Measurements from ENCODE around the gene RAB33A. TPM values are rescaled to one million over a fixed set of nuclear protein-coding genes. Genes with fewer than 3 reads are reported as not detected.

Gene RAB33A
- total RNA-seq, 2 experiments from 2014 or later, result 0.68 to 0.92 TPM

DNA sequence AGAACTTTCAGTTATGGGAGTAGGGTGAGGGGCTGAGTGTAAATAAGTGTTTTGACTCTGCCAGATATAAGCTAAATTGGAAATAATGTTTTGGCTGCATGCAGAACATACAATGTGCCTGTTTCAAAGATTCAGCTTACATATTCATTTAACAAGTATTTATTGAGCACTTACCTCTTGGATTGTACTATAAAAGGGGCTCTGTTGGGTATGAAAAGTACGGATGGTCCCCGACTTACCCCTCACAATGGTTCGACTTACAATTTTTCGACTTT is 5.3 kb upstream of the RAB33A start:
- peaks cover 4% of the 10 kb centered on the region; the same call in 1 of the 2 replicates for H4K20me1 ChIP-seq (ENCODE audit: insufficient read depth, low read length)
- POLR2A ChIA-PET, result interaction anchor here (0.7 to 1.2 kb wide), 2 partner anchors 82 to 99 kb away, joined by 3 to 4 read pairs; no protein-coding TSS in a partner anchor
- intact Hi-C loops (cut with micrococcal nuclease; ENCODE audit: unreplicated experiment), result loop anchor here (1.0 to 2.0 kb wide), 2 partner anchors 56 to 84 kb away; partner anchors contain the start of gene ELF4
- peak overlapping the region; percentile 87 for H3K27ac ChIP-seq (ENCODE audit: low read depth, low read length, poor library complexity, severe bottlenecking)
- H3K79me2 ChIP-seq (ENCODE audit: insufficient read depth, low read depth, low read length), result peaks cover 28% of the 10 kb centered on the region
- H3K4me2 ChIP-seq (ENCODE audit: low read length), result peak overlapping the region; percentile 95
- no peaks in the 10 kb centered on the region for H3K9me3 ChIP-seq (ENCODE audit: low read length)
- H2AFZ ChIP-seq (ENCODE audit: low read length), result peak overlapping the region; percentile 55; the same call in 1 of the 2 replicates
- TF ChIP-seq EZH2phosphoT487 (IDR thresholded peaks at IDR 0.05; ENCODE audit: borderline replicate concordance, low read depth, low read length) (no peak), CTCF (conservative IDR thresholded peaks at IDR 0.05; ENCODE audit: low read length) (no peak)
- H3K4me3 ChIP-seq (ENCODE audit: low read depth, low read length, poor library complexity, severe bottlenecking), result peak overlapping the region; percentile 77
- peaks cover 8% of the 10 kb centered on the region; the same call in 1 of the 2 replicates for H3K36me3 ChIP-seq (ENCODE audit: insufficient read depth, low read length)
- no peak for DNase-seq (ENCODE audit: low spot score)
- H3K9me2 ChIP-seq (ENCODE audit: insufficient read depth, low read length), result no peaks in the 10 kb centered on the region
- peaks cover 33% of the 10 kb centered on the region for H3K4me1 ChIP-seq (ENCODE audit: insufficient read depth, low read length, poor library complexity, severe bottlenecking)
- CTCF ChIA-PET (ENCODE audit: unreplicated experiment), result no interaction called here
- BruUV-seq (replicated peaks), result TSS peak; percentile 92

GRCh38 chrX:130167040-130167439 is 4.7 kb upstream of the RAB33A start:
- ChIA-PET CTCF (ENCODE audit: unreplicated experiment) (no interaction called here), POLR2A (interaction anchor here (0.6 kb wide), 1 partner anchor 20 kb away, joined by 4 read pairs; no protein-coding TSS in a partner anchor)
- no peaks in the 10 kb centered on the region for H3K9me3 ChIP-seq (ENCODE audit: low read length)
- H3K4me3 ChIP-seq (ENCODE audit: low read depth, low read length, poor library complexity, severe bottlenecking), result peak overlapping the region; percentile 77
- BruUV-seq (replicated peaks), result no TSS peak
- H3K4me2 ChIP-seq (ENCODE audit: low read length), result peak overlapping the region; percentile 95
- H2AFZ ChIP-seq (ENCODE audit: low read length), result peak overlapping the region; percentile 28; the same call in 1 of the 2 replicates
- H3K9me2 ChIP-seq (ENCODE audit: insufficient read depth, low read length), result no peaks in the 10 kb centered on the region
- H3K79me2 ChIP-seq (ENCODE audit: insufficient read depth, low read depth, low read length), result peaks cover 23% of the 10 kb centered on the region
- intact Hi-C loops (cut with micrococcal nuclease; ENCODE audit: unreplicated experiment), result loop anchor here (2.0 kb wide), 1 partner anchor 84 kb away; no protein-coding TSS in a partner anchor
- H3K27ac ChIP-seq (ENCODE audit: low read depth, low read length, poor library complexity, severe bottlenecking), result peak overlapping the region; percentile 87
- no peak for DNase-seq (ENCODE audit: low spot score)
- peaks cover 4% of the 10 kb centered on the region; the same call in 1 of the 2 replicates for H4K20me1 ChIP-seq (ENCODE audit: insufficient read depth, low read length)
- TF ChIP-seq CTCF (conservative IDR thresholded peaks at IDR 0.05; ENCODE audit: low read length), result no peak
- TF ChIP-seq EZH2phosphoT487 (IDR thresholded peaks at IDR 0.05; ENCODE audit: borderline replicate concordance, low read depth, low read length), result no peak
- peaks cover 8% of the 10 kb centered on the region; the same call in 1 of the 2 replicates for H3K36me3 ChIP-seq (ENCODE audit: insufficient read depth, low read length)
- H3K4me1 ChIP-seq (ENCODE audit: insufficient read depth, low read length, poor library complexity, severe bottlenecking), result peaks cover 39% of the 10 kb centered on the region

- peak overlapping the region; percentile 85 for H2AFZ ChIP-seq (ENCODE audit: low read length)
- peaks cover 56% of the 10 kb centered on the region for H3K4me1 ChIP-seq (ENCODE audit: insufficient read depth, low read length, poor library complexity, severe bottlenecking)
- no peaks in the 10 kb centered on the region for H3K79me2 ChIP-seq (ENCODE audit: insufficient read depth, low read depth, low read length)
- intact Hi-C loops (cut with micrococcal nuclease; ENCODE audit: unreplicated experiment), result loop anchor here (10.0 kb wide), 1 partner anchor 386 kb away; no protein-coding TSS in a partner anchor
- peak overlapping the region; percentile 28 for H3K27ac ChIP-seq (ENCODE audit: low read depth, low read length, poor library complexity, severe bottlenecking)
- POLR2A ChIA-PET, result interaction anchor here (2.3 kb wide), 1 partner anchor 16 kb away, joined by 8 read pairs; no protein-coding TSS in a partner anchor
- H3K36me3 ChIP-seq (ENCODE audit: insufficient read depth, low read length), result no peaks in the 10 kb centered on the region
- TF ChIP-seq EZH2phosphoT487 (IDR thresholded peaks at IDR 0.05; ENCODE audit: borderline replicate concordance, low read depth, low read length) (no peak), CTCF (conservative IDR thresholded peaks at IDR 0.05; ENCODE audit: low read length) (no peak)
- H4K20me1 ChIP-seq (ENCODE audit: insufficient read depth, low read length), result no peaks in the 10 kb centered on the region
- DNase-seq (ENCODE audit: low spot score), result peak; percentile 71
- no peaks in the 10 kb centered on the region for H3K9me3 ChIP-seq (ENCODE audit: low read length)
- H3K4me2 ChIP-seq (ENCODE audit: low read length), result peak overlapping the region; percentile 74
- H3K4me3 ChIP-seq (ENCODE audit: low read depth, low read length, poor library complexity, severe bottlenecking), result peak overlapping the region; percentile 63
- CTCF ChIA-PET (ENCODE audit: unreplicated experiment), result interaction anchor here (1.4 kb wide), 1 partner anchor 86 kb away, joined by 3 read pairs; no protein-coding TSS in a partner anchor
- no TSS peak for BruUV-seq (replicated peaks)
- no peaks in the 10 kb centered on the region for H3K9me2 ChIP-seq (ENCODE audit: insufficient read depth, low read length)
These were observed 863 bp upstream of the RAB33A start for GRCh38 chrX:130170752-130171445.

All from OCI-LY7 (cell line).